Left colon (tissue), 2 donors: ENCODE data around the gene AUTS2. TPM values are rescaled to one million over a fixed set of nuclear protein-coding genes. Genes with fewer than 3 reads are reported as not detected.

Source experiments
- ATAC-seq: fragments of 200-7000 bp; cut with Tn5 transposase; one replicate; pipeline ENCODE4 v1.9.1; 2020; ENCODE audit warnings: mild to moderate bottlenecking, moderate library complexity
- DNase-seq, 2 donors: peaks; one replicate each; pipeline ENCODE4 v3.0.0-alpha.2; 2020
- intact Hi-C, 2 donors: fragments of 100-400 bp; cut with DNase I in 1 of 2; cut with micrococcal nuclease in 1 of 2; formaldehyde crosslinking; loops; one replicate each; pipeline versions ENCODE4 v1.11.2 to v1.14.0; 2022; cut with DNase I, micrococcal nuclease
- total RNA-seq, 2 donors: library from RNA; stranded (reverse); fragmentation: NEBNext Ultra II Directional; extraction: Animal tissue kit (Norgen Biotek cat#: 25700); gene quantifications; one replicate each; pipeline ENCODE4 v1.2.1, GENCODE V29; 2021
- donor health status: DM: no; HTN: no; CAD: no.
- donor health status: DM: yes; HTN: yes; CAD: no.

The AUTS2 gene
- total RNA-seq, 2 donors from 2014 or later = 43.3 to 44.2 TPM

GRCh38 chr7:69736126-69736810, 138.0 kb downstream of the AUTS2 start:
- intact Hi-C loops = no loop called here
- no peak for ATAC-seq
- DNase-seq = no peak

- no peak for ATAC-seq
- DNase-seq = no peak
Observed at GRCh38 chr7:69738396-69738951, 140.2 kb downstream of the AUTS2 start.

GRCh38 chr7:69739190-69739589, 140.9 kb downstream of the AUTS2 start:
- no peak for ATAC-seq
- intact Hi-C loops = no loop called here
- DNase-seq = no peak

More at GRCh38 chr7:69738396-69738951, 140.2 kb downstream of the AUTS2 start:
- intact Hi-C loops = no loop called here

- ATAC-seq (no peak), DNase-seq (peak in 1 of 2 donors; percentile 44)
- intact Hi-C loops = no loop called here
Observed at GRCh38 chr7:69739931-69740431, 141.7 kb downstream of the AUTS2 start.

GRCh38 chr7:69742237-69742636, 144.0 kb downstream of the AUTS2 start:
- intact Hi-C loops = no loop called here
- ATAC-seq = no peak

GRCh38 chr7:69743436-69743835, 145.2 kb downstream of the AUTS2 start:
- DNase-seq (no peak), ATAC-seq (no peak)
- intact Hi-C loops = no loop called here

More at GRCh38 chr7:69742237-69742636, 144.0 kb downstream of the AUTS2 start:
- no peak for DNase-seq

GRCh38 chr7:69744026-69744425, 145.8 kb downstream of the AUTS2 start:
- intact Hi-C loops = no loop called here
- ATAC-seq = no peak
- no peak for DNase-seq

- DNase-seq (no peak), ATAC-seq (no peak)
- intact Hi-C loops = no loop called here
Observed at GRCh38 chr7:69746383-69746782, 148.1 kb downstream of the AUTS2 start.

GRCh38 chr7:69747144-69747543, 148.9 kb downstream of the AUTS2 start:
- intact Hi-C loops = no loop called here
- no peak for ATAC-seq
- no peak for DNase-seq

GRCh38 chr7:69748530-69748929, 150.3 kb downstream of the AUTS2 start:
- intact Hi-C loops = no loop called here
- ATAC-seq (no peak), DNase-seq (no peak)

GRCh38 chr7:69749372-69749979, 151.2 kb downstream of the AUTS2 start:
- intact Hi-C loops = no loop called here
- DNase-seq = no peak
- ATAC-seq = no peak

- DNase-seq (no peak), ATAC-seq (no peak)
- intact Hi-C loops = no loop called here
Observed at GRCh38 chr7:69749994-69750393, 151.7 kb downstream of the AUTS2 start.

- DNase-seq (no peak), ATAC-seq (no peak)
- intact Hi-C loops = no loop called here
Observed at GRCh38 chr7:69751026-69751425, 152.8 kb downstream of the AUTS2 start.

- ATAC-seq = no peak
- intact Hi-C loops = no loop called here
- no peak for DNase-seq
Observed at GRCh38 chr7:69753981-69754380, 155.7 kb downstream of the AUTS2 start.

- intact Hi-C loops = no loop called here
- ATAC-seq = no peak
- DNase-seq = no peak
Observed at GRCh38 chr7:69754476-69754875, 156.2 kb downstream of the AUTS2 start.

GRCh38 chr7:69756235-69756634, 158.0 kb downstream of the AUTS2 start:
- intact Hi-C loops = no loop called here
- DNase-seq (no peak), ATAC-seq (no peak)

GRCh38 chr7:69757528-69757927, 159.3 kb downstream of the AUTS2 start:
- intact Hi-C loops = no loop called here
- no peak for ATAC-seq
- DNase-seq = no peak

GRCh38 chr7:69757981-69758430, 159.7 kb downstream of the AUTS2 start:
- intact Hi-C loops = no loop called here
- DNase-seq (no peak), ATAC-seq (no peak)

GRCh38 chr7:69759373-69759772, 161.1 kb downstream of the AUTS2 start:
- DNase-seq (no peak), ATAC-seq (no peak)
- intact Hi-C loops = no loop called here

GRCh38 chr7:69761290-69761922, 163.1 kb downstream of the AUTS2 start:
- ATAC-seq (no peak), DNase-seq (no peak)
- intact Hi-C loops = no loop called here
